DND-41 (cell line): ENCODE measurements around the gene PHTF1.

Experiments
- ATAC-seq: fragments of 200-7000 bp; cut with Tn5 transposase; 3 replicates; pipeline ENCODE4 v1.9.1; 2021; ENCODE audit warnings: low read depth; ENCODE audit not compliant: insufficient read depth
- DNase-seq: peaks from one replicate; pipeline ENCODE4 v3.0.0-alpha.2; 2020
- H2AFZ ChIP-seq: 2 replicates; pipeline ENCODE4 v1.6.0; 2012; ENCODE audit warnings: low read depth, low read length
- H3K27ac ChIP-seq: 2 replicates; pipeline ENCODE4 v1.5.1; 2012; ENCODE audit warnings: low read length, inconsistent platforms
- H3K27me3 ChIP-seq: fragments of 200-600 bp; sonication (generic); 2 replicates; pipeline ENCODE4 v1.6.0; 2012; ENCODE audit warnings: low read length, mild to moderate bottlenecking, inconsistent platforms; ENCODE audit not compliant: insufficient read depth, poor library complexity
- H3K36me3 ChIP-seq: 2 replicates; pipeline ENCODE4 v1.5.1; 2012; ENCODE audit warnings: low read length, inconsistent platforms; ENCODE audit not compliant: insufficient read depth
- H3K4me1 ChIP-seq: 2 replicates; pipeline ENCODE4 v1.5.1; 2012; ENCODE audit warnings: mild to moderate bottlenecking, low read length; ENCODE audit not compliant: insufficient read depth
- H3K4me2 ChIP-seq: 2 replicates; pipeline ENCODE4 v1.6.0; 2012; ENCODE audit warnings: mild to moderate bottlenecking, moderate library complexity, low read length, inconsistent platforms; ENCODE audit not compliant: insufficient read depth
- H3K4me3 ChIP-seq, 2 experiments: fragments of 200-600 bp in 1 of 2; shearing (Covaris generic) in 1 of 2; 2 replicates each; pipeline ENCODE4 v1.5.1; 2012 to 2016; ENCODE audit warnings: inconsistent platforms in 2 of 2, low read length in 2 of 2, mild to moderate bottlenecking in 2 of 2, low read depth in 1 of 2, moderate library complexity in 1 of 2
- H3K79me2 ChIP-seq: 2 replicates; pipeline ENCODE4 v1.6.0; 2012; ENCODE audit warnings: low read length, inconsistent platforms; ENCODE audit not compliant: insufficient read depth
- H3K9ac ChIP-seq: 2 replicates; pipeline ENCODE4 v1.6.0; 2012; ENCODE audit warnings: low read depth, mild to moderate bottlenecking, inconsistent platforms, low read length, moderate library complexity
- H3K9me3 ChIP-seq: 2 replicates; pipeline ENCODE4 v1.5.1; 2012; ENCODE audit warnings: low read length, moderate library complexity, mild to moderate bottlenecking, inconsistent platforms; ENCODE audit not compliant: insufficient read depth, severe bottlenecking
- H4K20me1 ChIP-seq: 2 replicates; pipeline ENCODE4 v1.6.0; 2012; ENCODE audit warnings: low read length; ENCODE audit not compliant: insufficient read depth
- CTCF ChIP-seq: IDR thresholded peaks from 2 replicates; pipeline ENCODE4 v1.5.1; 2012; ENCODE audit warnings: borderline replicate concordance, low read length, moderate library complexity, mild to moderate bottlenecking; ENCODE audit not compliant: poor library complexity, severe bottlenecking; ENCODE audit errors: extremely low read depth
- EZH2 ChIP-seq: IDR thresholded peaks from 3 replicates; pipeline ENCODE4 v1.6.1; 2012; ENCODE audit warnings: borderline replicate concordance, low read depth, mild to moderate bottlenecking, moderate library complexity, low read length, inconsistent platforms; ENCODE audit not compliant: severe bottlenecking

Gene PHTF1

GRCh38 chr1:113770031-113770430 is 10.7 kb upstream of the PHTF1 start:
- Histone ChIP-seq H3K79me2 (peaks cover 48% of the 10 kb centered on the region), H2AFZ (no peak overlapping the region), H3K27me3 (no peaks in the 10 kb centered on the region), H3K27ac (no peak overlapping the region), H3K4me3 (no peak overlapping the region), H3K4me2 (no peak overlapping the region), H3K4me1 (0 out of 2 replicates have a peak, but pooled peaks cover 4% of the 10 kb centered on the region), H3K9me3 (no peaks in the 10 kb centered on the region), H4K20me1 (no peaks in the 10 kb centered on the region), H3K9ac (no peak overlapping the region), H3K36me3 (peaks cover 70% of the 10 kb centered on the region)
- ATAC-seq, result no peak
- DNase-seq, result no peak
- TF ChIP-seq CTCF, result no peak
- no peak for TF ChIP-seq EZH2

- no peak overlapping the region for H2AFZ ChIP-seq
These were observed 10.3 kb upstream of the PHTF1 start for GRCh38 chr1:113769601-113769970.

GRCh38 chr1:113768916-113769600 is 9.8 kb upstream of the PHTF1 start:
- peaks cover 42% of the 10 kb centered on the region for H3K79me2 ChIP-seq
- H2AFZ ChIP-seq, result no peak overlapping the region
- ATAC-seq, result no peak
- DNase-seq, result no peak
- H3K4me2 ChIP-seq, result no peak overlapping the region
- no peak for TF ChIP-seq CTCF
- TF ChIP-seq EZH2, result no peak
- no peaks in the 10 kb centered on the region for H3K9me3 ChIP-seq
- no peak overlapping the region for H3K9ac ChIP-seq
- peak overlapping the region; percentile 45; the same call in 1 of the 2 replicates for H3K27ac ChIP-seq
- peaks cover 68% of the 10 kb centered on the region for H3K36me3 ChIP-seq
- no peaks in the 10 kb centered on the region for H4K20me1 ChIP-seq
- H3K4me3 ChIP-seq, result no peak overlapping the region
- H3K27me3 ChIP-seq, result no peaks in the 10 kb centered on the region
- H3K4me1 ChIP-seq, result 0 out of 2 replicates have a peak, but pooled peaks cover 4% of the 10 kb centered on the region

More at GRCh38 chr1:113769601-113769970, 10.3 kb upstream of the PHTF1 start:
- Histone ChIP-seq H4K20me1 (no peaks in the 10 kb centered on the region), H3K4me3 (no peak overlapping the region), H3K36me3 (peaks cover 70% of the 10 kb centered on the region), H3K27ac (no peak overlapping the region), H3K4me2 (no peak overlapping the region), H3K9ac (no peak overlapping the region), H3K79me2 (peaks cover 45% of the 10 kb centered on the region), H3K27me3 (no peaks in the 10 kb centered on the region), H3K4me1 (0 out of 2 replicates have a peak, but pooled peaks cover 4% of the 10 kb centered on the region), H3K9me3 (no peaks in the 10 kb centered on the region)
- ATAC-seq (no peak), DNase-seq (no peak)
- TF ChIP-seq CTCF (no peak), EZH2 (no peak)
